HG03064 (cell line): ENCODE results near the gene IL26.

ENCODE experiments used
- ATAC-seq: cut with Tn5 transposase; IDR thresholded peaks from one replicate; pipeline ENCODE4 v1.9.1; 2021; ENCODE audit warnings: low read depth; ENCODE audit not compliant: unreplicated experiment

IL26 gene, protein sequence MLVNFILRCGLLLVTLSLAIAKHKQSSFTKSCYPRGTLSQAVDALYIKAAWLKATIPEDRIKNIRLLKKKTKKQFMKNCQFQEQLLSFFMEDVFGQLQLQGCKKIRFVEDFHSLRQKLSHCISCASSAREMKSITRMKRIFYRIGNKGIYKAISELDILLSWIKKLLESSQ

DNA sequence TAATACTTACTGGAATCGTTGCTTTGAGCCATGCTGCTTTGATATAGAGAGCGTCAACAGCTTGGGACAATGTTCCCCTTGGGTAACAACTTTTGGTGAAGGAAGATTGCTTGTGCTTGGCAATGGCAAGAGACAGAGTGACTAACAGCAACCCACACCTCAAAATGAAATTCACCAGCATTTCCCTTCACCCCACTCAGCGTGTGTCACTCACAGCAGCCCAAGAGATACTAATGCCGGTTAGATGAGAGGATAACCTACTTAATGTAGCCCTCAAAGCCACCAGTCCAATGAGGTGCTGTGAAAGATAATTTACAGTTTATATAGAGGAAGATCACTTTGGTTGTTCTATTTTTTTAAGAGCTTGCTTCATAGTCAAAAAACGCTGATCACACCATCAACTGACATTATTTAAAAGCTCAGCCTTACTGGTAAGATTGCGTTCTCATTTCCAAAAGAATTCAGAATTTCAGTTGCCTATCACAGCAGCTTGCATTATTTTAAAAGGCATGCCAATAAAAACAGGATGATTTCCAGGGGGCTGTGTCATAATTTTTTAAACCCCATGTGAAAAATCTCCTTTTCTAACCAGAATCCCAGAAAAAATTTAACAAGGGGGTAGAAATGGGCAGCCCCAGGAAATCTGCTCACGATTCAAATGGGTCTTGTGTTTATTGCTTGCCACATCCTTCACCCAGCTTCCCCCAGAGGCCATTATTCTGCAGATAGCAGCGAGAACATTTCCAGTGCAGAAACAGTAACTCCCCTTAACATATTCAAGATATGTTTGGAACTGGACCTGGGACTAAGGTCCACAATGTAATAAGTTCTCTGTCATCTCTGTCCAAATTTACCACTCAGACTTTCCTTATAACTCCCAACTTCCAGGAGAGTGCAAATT is at the start of gene IL26:
Gene IL26 (minus strand): TSS at position 235 of the 901 bp plus-strand sequence. CDS start 54 bp downstream, at position 181.
- no peak for ATAC-seq

DNA sequence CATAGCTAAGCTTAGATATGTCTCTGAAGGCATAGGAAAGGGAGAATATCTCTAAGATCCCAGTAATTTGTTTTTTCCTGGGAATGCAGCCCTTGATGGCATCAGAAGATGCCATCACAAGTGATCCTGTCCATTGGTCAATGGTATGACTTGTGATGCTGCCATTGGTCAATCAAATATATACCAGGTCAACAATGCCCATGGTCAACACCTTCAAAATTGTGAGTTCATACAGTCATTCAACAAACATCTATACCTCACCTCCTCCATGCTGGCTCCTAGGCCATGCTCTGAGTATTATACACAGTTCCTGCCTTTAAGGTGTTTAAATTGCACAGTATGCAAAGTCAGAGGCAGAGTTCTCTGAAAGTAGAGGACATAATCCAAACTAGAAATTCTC is 47.1 kb upstream of the IL26 start:
- ATAC-seq = no peak

- no peak for ATAC-seq
Measured at GRCh38 chr12:68271346-68271745, 45.7 kb upstream of the IL26 start.

- no peak for ATAC-seq
Measured at GRCh38 chr12:68270358-68270757, 44.7 kb upstream of the IL26 start.

DNA sequence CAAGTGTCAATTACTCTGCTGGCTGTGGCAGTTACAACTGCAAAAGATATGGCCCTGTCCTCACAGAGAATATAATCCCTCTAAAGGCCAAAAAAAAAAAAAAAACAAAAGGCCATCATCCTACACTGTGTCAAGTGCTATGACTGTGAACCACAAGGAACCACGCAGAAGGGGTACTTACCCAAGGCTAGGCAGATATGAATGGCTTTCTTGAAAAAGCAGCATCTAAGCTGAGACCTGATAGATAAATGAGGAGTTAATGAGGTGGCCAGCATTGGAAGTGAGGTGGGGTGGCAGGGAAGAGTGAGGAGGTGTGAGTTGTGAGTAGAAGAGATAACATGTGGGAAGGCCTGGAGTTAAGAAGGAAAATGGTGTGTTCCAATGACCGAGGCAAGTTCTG is 44.2 kb upstream of the IL26 start:
- no peak for ATAC-seq

GRCh38 chr12:68268967-68269366 is 43.4 kb upstream of the IL26 start:
- no peak for ATAC-seq

DNA sequence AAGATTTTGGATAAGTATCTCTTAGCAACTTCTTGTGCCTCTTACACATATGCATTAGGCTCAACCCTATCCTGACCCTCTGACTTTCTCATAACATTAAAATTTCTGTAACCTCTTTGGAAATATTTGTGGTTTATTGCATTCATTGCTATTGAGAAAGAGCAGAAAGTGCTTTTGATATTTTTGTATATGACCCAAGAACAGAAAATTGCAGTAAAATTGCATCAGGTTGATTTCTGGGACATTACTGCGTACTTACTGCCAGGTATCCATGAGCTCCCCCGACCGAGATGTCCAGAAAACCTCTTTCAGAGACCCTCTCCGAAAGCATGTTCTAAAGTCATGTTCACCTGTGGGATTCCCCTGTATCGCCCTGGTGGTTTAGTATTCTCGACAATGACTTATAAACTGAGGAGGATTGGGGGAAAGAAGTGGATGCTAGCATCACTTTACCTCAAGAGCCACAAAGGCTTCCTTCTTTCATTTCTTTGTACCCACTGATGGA is 42.3 kb upstream of the IL26 start:
- no peak for ATAC-seq

GRCh38 chr12:68264857-68265256 is 39.2 kb upstream of the IL26 start:
- ATAC-seq = no peak

- ATAC-seq = no peak
Measured at GRCh38 chr12:68264158-68264855, 38.7 kb upstream of the IL26 start.

- no peak for ATAC-seq
Measured at GRCh38 chr12:68263366-68263765, 37.8 kb upstream of the IL26 start.

GRCh38 chr12:68261896-68262295 is 36.3 kb upstream of the IL26 start:
- ATAC-seq = no peak

GRCh38 chr12:68260153-68260552 is 34.5 kb upstream of the IL26 start:
- no peak for ATAC-seq

- no peak for ATAC-seq
Measured at GRCh38 chr12:68259318-68259940, 33.8 kb upstream of the IL26 start.

DNA sequence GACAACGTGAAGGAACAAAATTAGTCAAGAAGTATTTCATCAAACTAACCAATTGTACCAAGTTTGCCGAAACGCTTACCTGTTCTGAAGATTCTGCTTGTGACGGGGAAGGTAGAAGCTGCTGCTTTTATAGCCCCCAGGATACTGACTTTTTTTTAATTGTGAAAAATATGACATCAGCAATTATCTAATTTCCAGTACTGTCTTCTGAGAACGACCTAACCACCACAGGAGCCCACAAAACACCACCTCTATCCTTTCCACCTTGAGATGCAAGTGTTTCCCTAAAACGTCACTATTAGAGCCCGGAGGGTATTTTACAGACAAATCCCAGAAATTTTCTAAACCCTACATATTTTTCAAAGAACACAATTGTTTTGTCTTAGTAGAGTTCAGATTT is 27.9 kb upstream of the IL26 start, which contains the start of gene IL22:
Gene IL22 (minus strand): TSS at position 101 of the 400 bp plus-strand sequence. CDS start 156 bp downstream, outside the sequence.
- no peak for ATAC-seq

DNA sequence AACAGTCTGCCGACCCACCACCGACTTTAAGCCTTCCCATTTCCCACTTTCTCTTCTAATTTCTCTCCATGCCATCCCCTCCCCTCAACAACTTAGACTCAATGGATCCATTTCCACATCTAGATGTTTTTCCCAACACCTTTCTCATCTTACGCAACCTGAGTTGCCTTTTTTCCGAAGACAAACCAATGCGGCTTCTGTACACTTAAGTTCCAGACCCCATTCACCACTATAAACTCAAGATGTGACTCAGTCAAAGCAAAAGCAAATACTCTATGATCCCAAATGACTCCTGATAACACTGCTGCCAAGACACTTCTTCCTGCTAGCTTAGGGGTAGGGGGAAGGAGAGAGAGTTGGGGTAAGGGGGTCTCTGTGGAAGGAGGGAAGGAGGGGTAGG is 26.5 kb upstream of the IL26 start:
- ATAC-seq = no peak

GRCh38 chr12:68250454-68250853 is 24.8 kb upstream of the IL26 start:
- ATAC-seq = no peak

GRCh38 chr12:68247785-68248184 is 22.2 kb upstream of the IL26 start:
- no peak for ATAC-seq

- no peak for ATAC-seq
Measured at GRCh38 chr12:68246350-68246749, 20.7 kb upstream of the IL26 start.

DNA sequence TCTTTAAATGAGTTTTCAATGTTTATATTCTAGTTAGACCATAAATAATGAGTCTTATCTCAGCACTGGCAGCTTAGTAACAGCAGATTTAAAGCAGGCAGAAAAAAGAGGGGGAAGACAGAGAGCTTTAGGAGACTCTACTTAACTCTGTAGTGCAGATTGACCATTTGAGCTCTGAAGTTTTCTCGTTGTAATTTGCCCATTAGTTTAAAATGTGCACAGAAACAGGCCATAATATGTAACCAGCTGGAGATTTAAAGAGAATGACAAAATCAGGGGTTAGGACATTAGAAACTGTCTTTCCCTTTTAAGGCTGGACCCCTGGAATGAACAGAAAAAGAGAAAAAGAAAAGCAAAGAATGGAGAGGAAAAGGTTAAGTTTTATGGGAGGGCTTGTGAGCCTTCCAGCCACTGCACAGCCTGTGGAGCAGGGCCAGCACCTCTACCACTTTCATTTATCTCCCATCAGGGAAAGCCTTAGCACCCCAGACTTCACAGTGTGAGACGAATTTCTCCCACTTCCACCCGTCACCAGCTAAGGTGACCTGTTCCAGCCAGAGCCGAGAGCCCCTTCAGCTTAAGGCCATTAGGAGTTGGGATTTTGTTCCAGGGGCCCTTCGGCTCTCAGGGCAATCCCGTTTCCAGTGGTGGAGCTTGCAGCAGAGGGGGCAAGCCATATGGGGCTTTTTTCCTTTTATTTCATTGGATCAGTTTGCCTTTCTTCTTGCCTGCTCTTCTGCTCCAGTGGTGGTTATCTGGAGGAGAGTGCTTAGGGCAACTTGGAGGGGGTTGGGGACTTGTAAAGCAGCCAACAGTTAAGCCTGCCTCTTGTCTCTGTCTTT is 19.8 kb upstream of the IL26 start:
- ATAC-seq = no peak

DNA sequence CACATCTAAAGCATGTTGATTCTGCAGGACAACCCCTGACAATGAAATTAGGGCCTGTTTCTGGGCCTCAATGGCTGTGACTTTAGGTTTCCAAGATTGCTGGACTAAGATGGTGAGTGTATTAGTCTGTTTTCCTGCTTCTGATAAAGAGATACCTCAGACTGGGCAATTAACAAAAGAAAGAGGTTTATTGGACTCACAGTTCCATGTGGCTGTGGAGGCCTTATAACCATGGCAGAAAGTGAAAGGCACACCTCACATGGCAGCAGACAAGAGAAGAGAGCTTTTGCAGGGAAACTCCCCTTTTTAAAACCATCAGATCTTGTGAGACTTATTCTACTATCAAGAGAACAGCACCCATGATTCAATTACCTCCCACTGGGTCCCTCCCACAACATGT is 17.2 kb upstream of the IL26 start:
- no peak for ATAC-seq
